ENCODE measurements around the gene ZSWIM3.

DNA sequence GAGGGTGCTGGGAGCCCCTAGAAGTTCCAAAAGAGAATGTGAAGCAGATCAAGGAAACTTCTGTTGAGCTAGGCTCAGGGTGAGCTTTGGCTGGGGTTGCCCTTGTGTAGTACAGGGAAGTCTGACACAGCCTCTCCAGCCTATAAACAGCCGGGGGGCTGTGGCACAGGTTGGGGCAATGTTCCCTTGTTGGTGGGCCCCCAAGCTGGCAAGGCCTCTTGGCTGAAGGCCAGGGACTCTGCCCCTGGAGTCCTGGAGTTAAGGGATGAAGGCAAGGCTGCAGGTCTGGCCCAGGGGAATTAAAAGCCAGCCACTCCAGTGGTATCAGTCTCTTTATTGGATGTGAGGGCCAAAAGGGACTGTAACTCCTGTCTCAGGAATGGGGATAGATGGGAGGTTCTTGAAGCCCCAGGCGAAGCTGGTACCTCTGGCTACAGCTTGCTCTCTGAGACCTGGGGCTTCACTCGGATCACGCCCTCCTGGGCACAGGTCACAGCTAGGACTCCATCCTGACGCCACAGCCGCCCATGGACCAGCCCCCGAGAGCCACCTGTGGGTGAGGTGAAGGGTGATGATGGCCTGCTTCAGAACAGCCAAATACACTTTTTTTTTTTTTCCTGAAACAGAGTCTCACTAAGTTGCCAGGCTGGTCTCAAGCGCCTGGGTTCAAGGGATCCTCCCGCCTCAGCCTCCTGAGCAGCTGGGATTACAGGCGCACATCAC is 15.8 kb upstream of the ZSWIM3 start:
- no peak for TF ChIP-seq SIN3A (conservative IDR thresholded peaks at IDR 0.05 in 1 of 2, IDR thresholded peaks at IDR 0.05 in 1 of 2; ENCODE audit: low read depth in 1 of 2, low read length in 2 of 2)
- TF ChIP-seq POLR2AphosphoS5 (IDR thresholded peaks at IDR 0.05; ENCODE audit: low read depth, low read length), result no peak
- no peak for TF ChIP-seq ZNF274 (IDR thresholded peaks at IDR 0.05; ENCODE audit: borderline replicate concordance, extremely low read depth, low read length)
- TF ChIP-seq RAD21 (IDR thresholded peaks at IDR 0.05 in 1 of 2, conservative IDR thresholded peaks at IDR 0.05 in 1 of 2; ENCODE audit: low read depth in 2 of 2, low read length in 2 of 2), result no peak
- TF ChIP-seq, protein P1, sequence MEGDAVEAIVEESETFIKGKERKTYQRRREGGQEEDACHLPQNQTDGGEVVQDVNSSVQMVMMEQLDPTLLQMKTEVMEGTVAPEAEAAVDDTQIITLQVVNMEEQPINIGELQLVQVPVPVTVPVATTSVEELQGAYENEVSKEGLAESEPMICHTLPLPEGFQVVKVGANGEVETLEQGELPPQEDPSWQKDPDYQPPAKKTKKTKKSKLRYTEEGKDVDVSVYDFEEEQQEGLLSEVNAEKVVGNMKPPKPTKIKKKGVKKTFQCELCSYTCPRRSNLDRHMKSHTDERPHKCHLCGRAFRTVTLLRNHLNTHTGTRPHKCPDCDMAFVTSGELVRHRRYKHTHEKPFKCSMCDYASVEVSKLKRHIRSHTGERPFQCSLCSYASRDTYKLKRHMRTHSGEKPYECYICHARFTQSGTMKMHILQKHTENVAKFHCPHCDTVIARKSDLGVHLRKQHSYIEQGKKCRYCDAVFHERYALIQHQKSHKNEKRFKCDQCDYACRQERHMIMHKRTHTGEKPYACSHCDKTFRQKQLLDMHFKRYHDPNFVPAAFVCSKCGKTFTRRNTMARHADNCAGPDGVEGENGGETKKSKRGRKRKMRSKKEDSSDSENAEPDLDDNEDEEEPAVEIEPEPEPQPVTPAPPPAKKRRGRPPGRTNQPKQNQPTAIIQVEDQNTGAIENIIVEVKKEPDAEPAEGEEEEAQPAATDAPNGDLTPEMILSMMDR (IDR thresholded peaks at IDR 0.05; ENCODE audit: control extremely low read depth in 1 of 3, insufficient read depth in 1 of 3, low read depth in 1 of 3, low read length in 3 of 3), result no peak
- TF ChIP-seq ASH2L (IDR thresholded peaks at IDR 0.05; ENCODE audit: low read length), result no peak
- TF ChIP-seq POLR2A (IDR thresholded peaks at IDR 0.05; ENCODE audit: control extremely low read depth in 1 of 2, low read depth in 2 of 2, low read length in 2 of 2), result no peak
- TF ChIP-seq CREB1 (IDR thresholded peaks at IDR 0.05), result no peak
- no peak for TF ChIP-seq YY1 (IDR thresholded peaks at IDR 0.05; ENCODE audit: low read depth, low read length)
- TF ChIP-seq, protein P2, sequence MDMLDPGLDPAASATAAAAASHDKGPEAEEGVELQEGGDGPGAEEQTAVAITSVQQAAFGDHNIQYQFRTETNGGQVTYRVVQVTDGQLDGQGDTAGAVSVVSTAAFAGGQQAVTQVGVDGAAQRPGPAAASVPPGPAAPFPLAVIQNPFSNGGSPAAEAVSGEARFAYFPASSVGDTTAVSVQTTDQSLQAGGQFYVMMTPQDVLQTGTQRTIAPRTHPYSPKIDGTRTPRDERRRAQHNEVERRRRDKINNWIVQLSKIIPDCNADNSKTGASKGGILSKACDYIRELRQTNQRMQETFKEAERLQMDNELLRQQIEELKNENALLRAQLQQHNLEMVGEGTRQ (IDR thresholded peaks at IDR 0.05; ENCODE audit: low read length), result no peak
- no peak for TF ChIP-seq JUN (IDR thresholded peaks at IDR 0.05; ENCODE audit: low read depth, low read length)
